T-helper 1 cell treated with Interleukin-12 subunit alpha and Interleukin-12 subunit beta and Interleukin-4 antibody, amounts not matched to agents 30 μg/mL and 1 μg/mL, for 36 hours (primary cell): ENCODE data around the gene PPRC1.
A peak's percentile ranks its signal among the peaks of the same experiment; 100 is the strongest.

Source experiments
- H3K27ac Mint-ChIP-seq: one replicate; pipeline ENCODE4 v1.8.0; 2021; ENCODE audit warnings: mild to moderate bottlenecking, mixed read lengths
- H3K27me3 Mint-ChIP-seq: one replicate; pipeline ENCODE4 v1.8.0; 2021; ENCODE audit warnings: low read depth, mixed read lengths
- H3K36me3 Mint-ChIP-seq: one replicate; pipeline ENCODE4 v1.8.0; 2021; ENCODE audit warnings: low read depth, mixed read lengths
- H3K4me1 Mint-ChIP-seq: one replicate; pipeline ENCODE4 v1.8.0; 2021; ENCODE audit warnings: low read depth, mixed read lengths
- H3K4me3 Mint-ChIP-seq: one replicate; pipeline ENCODE4 v1.8.0; 2021; ENCODE audit warnings: mild to moderate bottlenecking, moderate library complexity, mixed read lengths
- H3K9me3 Mint-ChIP-seq: one replicate; pipeline ENCODE4 v1.8.0; 2021; ENCODE audit warnings: mixed read lengths

PPRC1 gene, protein sequence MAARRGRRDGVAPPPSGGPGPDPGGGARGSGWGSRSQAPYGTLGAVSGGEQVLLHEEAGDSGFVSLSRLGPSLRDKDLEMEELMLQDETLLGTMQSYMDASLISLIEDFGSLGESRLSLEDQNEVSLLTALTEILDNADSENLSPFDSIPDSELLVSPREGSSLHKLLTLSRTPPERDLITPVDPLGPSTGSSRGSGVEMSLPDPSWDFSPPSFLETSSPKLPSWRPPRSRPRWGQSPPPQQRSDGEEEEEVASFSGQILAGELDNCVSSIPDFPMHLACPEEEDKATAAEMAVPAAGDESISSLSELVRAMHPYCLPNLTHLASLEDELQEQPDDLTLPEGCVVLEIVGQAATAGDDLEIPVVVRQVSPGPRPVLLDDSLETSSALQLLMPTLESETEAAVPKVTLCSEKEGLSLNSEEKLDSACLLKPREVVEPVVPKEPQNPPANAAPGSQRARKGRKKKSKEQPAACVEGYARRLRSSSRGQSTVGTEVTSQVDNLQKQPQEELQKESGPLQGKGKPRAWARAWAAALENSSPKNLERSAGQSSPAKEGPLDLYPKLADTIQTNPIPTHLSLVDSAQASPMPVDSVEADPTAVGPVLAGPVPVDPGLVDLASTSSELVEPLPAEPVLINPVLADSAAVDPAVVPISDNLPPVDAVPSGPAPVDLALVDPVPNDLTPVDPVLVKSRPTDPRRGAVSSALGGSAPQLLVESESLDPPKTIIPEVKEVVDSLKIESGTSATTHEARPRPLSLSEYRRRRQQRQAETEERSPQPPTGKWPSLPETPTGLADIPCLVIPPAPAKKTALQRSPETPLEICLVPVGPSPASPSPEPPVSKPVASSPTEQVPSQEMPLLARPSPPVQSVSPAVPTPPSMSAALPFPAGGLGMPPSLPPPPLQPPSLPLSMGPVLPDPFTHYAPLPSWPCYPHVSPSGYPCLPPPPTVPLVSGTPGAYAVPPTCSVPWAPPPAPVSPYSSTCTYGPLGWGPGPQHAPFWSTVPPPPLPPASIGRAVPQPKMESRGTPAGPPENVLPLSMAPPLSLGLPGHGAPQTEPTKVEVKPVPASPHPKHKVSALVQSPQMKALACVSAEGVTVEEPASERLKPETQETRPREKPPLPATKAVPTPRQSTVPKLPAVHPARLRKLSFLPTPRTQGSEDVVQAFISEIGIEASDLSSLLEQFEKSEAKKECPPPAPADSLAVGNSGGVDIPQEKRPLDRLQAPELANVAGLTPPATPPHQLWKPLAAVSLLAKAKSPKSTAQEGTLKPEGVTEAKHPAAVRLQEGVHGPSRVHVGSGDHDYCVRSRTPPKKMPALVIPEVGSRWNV (N-terminal part only)

DNA sequence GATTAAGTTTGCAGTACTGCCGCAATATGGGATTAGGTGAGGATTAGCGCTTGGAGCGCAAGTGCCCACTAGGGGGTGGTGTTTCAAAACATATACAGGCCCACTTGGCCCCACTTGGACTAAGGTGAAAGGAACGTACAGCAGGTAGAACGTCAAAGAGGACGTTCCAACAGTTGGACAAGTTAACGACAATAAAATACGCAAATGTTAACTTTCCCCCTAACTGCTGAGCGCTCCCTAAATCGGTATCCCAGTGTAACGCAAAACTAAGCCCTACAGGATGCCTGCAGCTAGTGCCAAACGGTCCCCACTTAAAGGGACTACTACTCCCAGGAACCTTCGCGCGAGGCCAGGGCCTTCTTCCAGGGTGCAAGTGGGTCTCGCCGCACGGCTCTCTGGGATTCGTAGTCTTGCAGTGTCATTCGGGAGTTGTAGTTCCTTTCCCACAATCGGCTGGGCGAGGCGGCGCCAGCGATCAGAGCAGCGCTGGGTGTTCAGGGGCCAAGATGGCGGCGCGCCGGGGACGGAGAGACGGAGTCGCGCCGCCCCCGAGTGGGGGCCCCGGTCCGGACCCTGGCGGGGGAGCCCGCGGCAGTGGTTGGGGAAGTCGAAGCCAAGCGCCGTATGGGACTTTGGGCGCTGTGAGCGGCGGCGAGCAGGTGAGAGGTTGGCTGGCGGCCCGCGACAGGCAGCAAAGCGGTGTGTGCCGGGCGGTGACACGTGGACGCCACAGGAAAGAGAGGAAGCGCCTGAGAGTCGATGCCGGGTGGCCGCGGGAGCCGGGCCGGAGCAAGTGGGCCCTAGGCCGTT is at the start of gene PPRC1:
TSS of gene PPRC1 (plus strand) at position 478 of the 810 bp plus-strand sequence. CDS start at position 507, 29 bp downstream.
- Mint-ChIP-seq H3K36me3 (peaks cover 11% of the 10 kb centered on the region), H3K4me1 (peaks cover 32% of the 10 kb centered on the region), H3K9me3 (no peaks in the 10 kb centered on the region), H3K27ac (peak within 1 kb of the TSS; percentile 88), H3K4me3 (peak within 1 kb of the TSS; percentile 91), H3K27me3 (no peaks in the 10 kb centered on the region)

DNA sequence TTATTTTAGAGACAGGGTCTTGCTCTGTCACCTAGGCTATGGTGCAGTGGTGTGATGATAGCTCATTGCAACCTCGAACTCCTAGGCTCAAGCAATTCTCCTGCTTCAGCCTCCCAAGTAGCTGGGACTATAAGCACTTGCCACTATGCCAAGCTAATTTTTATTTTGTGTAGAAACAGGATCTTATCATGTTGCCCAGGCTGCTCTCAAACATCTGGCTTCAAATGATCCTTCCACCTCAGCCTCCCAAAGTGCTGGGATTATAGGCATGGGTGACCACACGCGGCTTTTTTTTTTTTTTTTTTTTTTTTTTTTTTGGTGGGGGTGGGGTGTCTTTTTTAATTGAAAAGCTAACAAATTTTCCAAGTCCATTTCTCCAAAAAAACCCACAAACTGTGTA is 49.3 kb upstream of the PPRC1 start:
- no peak overlapping the region for H3K4me3 Mint-ChIP-seq
- H3K9me3 Mint-ChIP-seq = no peaks in the 10 kb centered on the region
- H3K27me3 Mint-ChIP-seq = no peaks in the 10 kb centered on the region
- H3K36me3 Mint-ChIP-seq = no peaks in the 10 kb centered on the region
- H3K27ac Mint-ChIP-seq = no peak overlapping the region
- H3K4me1 Mint-ChIP-seq = no peaks in the 10 kb centered on the region

DNA sequence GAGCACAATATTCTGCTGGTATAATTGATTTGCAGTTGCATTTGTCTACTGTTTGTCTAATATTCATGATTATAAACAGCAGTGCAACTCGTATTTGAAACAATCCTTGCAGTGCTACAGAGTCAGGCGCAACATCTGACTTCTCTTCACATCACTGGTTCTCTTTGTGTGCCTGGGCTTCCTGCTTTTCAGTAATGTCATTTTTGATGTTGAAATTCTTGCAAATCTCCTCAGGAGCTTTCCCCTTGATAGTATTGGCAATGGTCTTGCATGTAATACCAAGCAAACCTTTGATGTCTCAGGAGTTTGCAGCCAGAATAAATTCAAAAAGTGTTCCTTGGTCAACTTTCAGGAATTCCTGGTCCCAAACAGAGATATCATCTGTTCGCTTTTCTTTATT is 47.5 kb upstream of the PPRC1 start:
- Mint-ChIP-seq H3K27me3 (no peaks in the 10 kb centered on the region), H3K9me3 (no peaks in the 10 kb centered on the region), H3K4me3 (no peak overlapping the region), H3K27ac (no peak overlapping the region), H3K36me3 (no peaks in the 10 kb centered on the region), H3K4me1 (no peaks in the 10 kb centered on the region)

DNA sequence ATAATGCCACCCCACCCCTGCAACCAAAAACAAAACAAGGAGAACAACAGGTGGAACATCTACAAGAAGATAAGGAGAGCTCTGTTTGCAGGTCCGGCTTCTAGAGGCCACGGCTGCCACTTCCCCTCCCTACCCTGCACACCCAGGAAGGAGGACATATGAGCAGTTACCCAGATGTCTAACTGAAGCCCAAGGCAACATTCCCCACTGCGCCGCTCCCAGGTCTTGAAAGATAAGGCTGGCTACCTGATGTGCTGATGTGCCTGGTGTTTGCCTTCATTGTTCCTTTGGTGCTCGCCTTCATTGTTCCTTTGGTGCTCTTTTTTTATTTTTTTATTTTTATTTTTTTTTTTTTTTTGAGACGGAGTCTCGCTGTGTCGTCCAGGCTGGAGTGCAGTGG is 46.6 kb upstream of the PPRC1 start:
- Mint-ChIP-seq H3K4me1 (no peaks in the 10 kb centered on the region), H3K4me3 (no peak overlapping the region), H3K27me3 (no peaks in the 10 kb centered on the region), H3K36me3 (no peaks in the 10 kb centered on the region), H3K27ac (no peak overlapping the region), H3K9me3 (no peaks in the 10 kb centered on the region)

DNA sequence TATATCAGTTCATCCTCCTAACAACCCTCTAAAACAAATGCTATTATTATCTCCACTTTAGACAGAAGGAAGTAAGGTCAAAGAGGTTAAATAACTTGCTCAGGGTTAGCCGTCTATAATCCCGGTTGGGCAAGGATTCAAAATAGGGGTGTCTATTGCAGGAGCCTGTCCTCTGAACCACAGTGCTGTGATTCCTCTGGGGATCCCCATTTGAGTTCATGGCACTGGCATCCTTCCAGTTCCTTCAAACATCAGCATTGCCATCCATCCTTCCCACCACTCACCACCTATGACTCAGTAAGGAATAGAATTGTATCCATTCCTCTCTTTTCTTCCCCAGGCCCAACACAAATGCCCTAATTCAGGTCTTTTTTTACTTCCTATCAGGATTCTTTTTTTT is 42.1 kb upstream of the PPRC1 start:
- Mint-ChIP-seq H3K9me3 (no peaks in the 10 kb centered on the region), H3K27me3 (no peaks in the 10 kb centered on the region), H3K4me1 (no peaks in the 10 kb centered on the region), H3K36me3 (no peaks in the 10 kb centered on the region), H3K27ac (no peak overlapping the region), H3K4me3 (no peak overlapping the region)

DNA sequence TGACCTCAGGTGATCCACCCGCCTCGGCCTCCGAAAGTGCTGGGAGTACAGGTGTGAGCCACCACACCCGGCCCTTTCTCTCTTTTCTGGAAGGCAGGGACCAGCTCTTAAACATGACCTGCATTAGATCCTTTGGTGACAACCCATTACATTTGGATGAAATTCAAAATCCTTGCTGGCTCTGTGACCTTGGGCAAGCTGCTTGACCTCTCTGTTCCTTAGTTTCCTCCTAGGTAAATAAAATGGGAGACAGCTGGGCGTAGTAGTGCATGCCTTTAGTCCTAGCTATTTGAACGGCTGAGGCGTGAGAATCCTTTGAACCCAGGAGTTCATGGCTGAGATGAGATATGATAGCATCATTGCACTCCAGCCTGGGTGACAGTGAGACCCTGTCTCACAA is 36.4 kb upstream of the PPRC1 start:
- Mint-ChIP-seq H3K36me3 (peaks cover 8% of the 10 kb centered on the region), H3K27me3 (no peaks in the 10 kb centered on the region), H3K4me1 (no peaks in the 10 kb centered on the region), H3K4me3 (no peak overlapping the region), H3K27ac (no peak overlapping the region), H3K9me3 (no peaks in the 10 kb centered on the region)

DNA sequence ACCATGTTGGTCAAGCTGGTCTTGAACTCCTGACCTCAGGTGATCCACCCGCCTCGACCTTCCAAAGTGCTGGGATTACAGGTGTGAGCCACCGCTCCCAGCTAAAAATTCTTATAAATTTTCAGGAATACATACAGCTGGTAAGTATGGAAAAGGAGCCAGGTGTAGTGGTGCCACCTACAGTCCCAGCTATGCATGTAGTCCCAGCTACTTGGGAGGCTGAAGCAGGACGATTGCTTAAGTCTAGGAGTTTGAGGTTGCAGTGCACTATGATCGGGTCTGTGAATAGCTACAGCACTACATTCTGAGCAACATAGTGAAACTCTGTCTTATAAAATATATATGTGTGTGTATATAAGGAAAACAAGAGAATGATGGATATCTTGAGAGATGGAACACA is 31.7 kb upstream of the PPRC1 start:
- Mint-ChIP-seq H3K9me3 (no peaks in the 10 kb centered on the region), H3K27ac (no peak overlapping the region), H3K36me3 (peaks cover 14% of the 10 kb centered on the region), H3K4me1 (peaks cover 10% of the 10 kb centered on the region), H3K4me3 (no peak overlapping the region), H3K27me3 (no peaks in the 10 kb centered on the region)

DNA sequence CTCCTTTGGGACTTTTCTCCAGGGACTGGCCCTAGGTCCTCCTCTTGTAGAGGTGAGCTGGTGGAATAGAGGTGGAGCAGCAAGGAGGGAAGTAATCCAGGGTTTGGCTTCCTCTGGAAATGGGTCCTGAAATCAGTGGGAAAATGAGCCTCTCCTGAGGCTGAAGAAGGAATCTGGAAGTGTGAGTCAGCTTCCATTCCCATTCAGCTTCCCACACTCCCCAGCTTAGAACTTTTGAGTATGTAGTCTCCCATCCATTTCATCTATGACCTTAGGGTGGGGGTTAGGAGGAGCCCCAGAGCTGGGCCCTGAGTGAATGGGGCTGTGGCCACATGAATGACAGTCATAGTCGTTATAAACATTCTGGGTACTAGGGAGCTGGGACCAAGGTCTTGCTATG is 30.4 kb upstream of the PPRC1 start:
- Mint-ChIP-seq H3K9me3 (no peaks in the 10 kb centered on the region), H3K4me1 (peaks cover 11% of the 10 kb centered on the region), H3K27ac (no peak overlapping the region), H3K4me3 (no peak overlapping the region), H3K36me3 (peaks cover 14% of the 10 kb centered on the region), H3K27me3 (no peaks in the 10 kb centered on the region)

DNA sequence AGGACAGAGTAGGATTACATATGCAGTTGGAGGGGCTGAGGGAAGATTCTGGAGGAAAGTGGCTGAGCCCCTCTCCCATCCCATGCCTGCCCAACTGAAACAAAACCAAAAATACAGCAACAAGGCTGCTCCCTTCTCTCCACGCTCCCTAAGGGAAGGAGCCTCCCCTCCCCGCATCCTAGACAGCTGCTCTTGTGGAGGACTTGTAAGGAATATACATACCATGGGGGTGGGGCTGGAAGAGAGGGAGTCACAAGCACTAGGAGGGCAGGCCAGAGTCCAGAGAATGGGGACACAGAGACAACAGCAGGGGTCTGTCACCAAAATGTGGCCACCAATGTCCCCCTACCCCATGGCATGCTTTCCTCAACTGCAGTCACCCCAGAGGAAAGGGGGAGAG is 25.8 kb upstream of the PPRC1 start:
- H3K27ac Mint-ChIP-seq = no peak overlapping the region
- H3K36me3 Mint-ChIP-seq = peaks cover 37% of the 10 kb centered on the region
- H3K27me3 Mint-ChIP-seq = no peaks in the 10 kb centered on the region
- H3K4me3 Mint-ChIP-seq = no peak overlapping the region
- H3K9me3 Mint-ChIP-seq = no peaks in the 10 kb centered on the region
- peaks cover 20% of the 10 kb centered on the region for H3K4me1 Mint-ChIP-seq

DNA sequence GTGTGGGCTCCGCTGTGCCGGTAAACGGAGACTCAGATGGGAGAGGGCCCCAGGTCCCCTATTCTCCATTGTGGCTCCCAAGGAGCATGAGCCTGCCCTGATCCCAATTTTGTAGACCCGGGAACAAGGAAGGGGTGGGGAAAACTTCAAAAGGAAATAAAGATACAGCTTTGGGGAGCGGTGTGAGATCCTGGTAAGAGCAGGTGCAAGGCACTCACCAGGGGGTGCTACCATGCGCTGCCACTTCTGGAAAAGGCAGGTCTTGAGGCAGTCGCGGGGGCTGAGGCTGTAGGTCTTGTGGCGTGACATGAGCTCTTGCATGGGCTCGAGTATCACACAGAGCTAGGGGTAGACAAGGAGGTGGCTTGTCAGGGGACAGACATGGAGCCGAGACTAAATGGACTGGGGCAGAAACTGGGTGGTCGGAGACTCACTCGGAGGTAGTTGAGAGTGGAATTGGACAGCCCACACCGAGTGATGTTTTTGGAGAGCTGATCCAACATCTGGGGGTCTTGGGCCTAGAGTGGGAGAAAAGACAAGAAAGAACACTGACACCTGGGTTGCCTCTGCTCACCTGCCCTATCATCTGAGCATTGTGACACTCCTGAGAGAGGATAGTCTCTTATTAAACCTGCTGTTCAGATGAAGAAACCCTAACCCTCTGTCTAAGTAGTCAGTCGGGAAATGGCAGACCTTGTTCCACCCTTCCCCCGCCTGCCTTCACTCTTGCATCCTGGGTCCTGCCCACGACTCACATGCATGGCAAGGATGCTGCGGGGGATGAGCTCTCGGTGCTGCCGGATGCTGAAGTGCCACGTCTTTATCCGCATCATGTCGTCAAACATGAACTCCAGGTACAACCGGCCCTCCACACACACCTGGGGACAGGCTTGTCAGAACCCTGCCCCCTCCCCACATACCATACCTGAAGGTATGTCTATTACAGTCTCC is 23.4 kb upstream of the PPRC1 start:
- H3K27ac Mint-ChIP-seq = no peak overlapping the region
- peaks cover 41% of the 10 kb centered on the region for H3K36me3 Mint-ChIP-seq
- H3K27me3 Mint-ChIP-seq = no peaks in the 10 kb centered on the region
- H3K4me3 Mint-ChIP-seq = no peak overlapping the region
- no peaks in the 10 kb centered on the region for H3K9me3 Mint-ChIP-seq
- H3K4me1 Mint-ChIP-seq = peaks cover 35% of the 10 kb centered on the region

DNA sequence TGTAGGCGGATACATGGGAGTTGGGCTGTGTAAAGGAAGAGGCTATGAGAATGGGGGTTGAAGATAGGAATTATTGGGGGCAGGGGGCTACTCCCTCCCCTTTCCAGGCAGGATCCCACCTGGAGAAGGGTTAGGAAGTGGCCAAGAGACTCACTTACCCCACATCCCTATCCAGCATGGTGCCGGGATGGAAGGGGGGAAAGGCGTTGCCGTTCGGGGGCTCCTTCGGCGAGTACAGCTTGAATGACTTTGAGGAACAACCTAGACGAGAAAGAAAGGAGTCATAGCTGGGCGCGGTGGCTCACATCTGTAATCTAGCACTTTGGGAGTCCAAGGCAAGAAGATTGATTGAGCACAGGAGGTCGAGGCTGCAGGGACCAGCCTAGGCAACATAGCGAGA is 21.6 kb upstream of the PPRC1 start:
- H3K27me3 Mint-ChIP-seq = no peaks in the 10 kb centered on the region
- no peaks in the 10 kb centered on the region for H3K9me3 Mint-ChIP-seq
- H3K4me1 Mint-ChIP-seq = peaks cover 34% of the 10 kb centered on the region
- peaks cover 36% of the 10 kb centered on the region for H3K36me3 Mint-ChIP-seq
- H3K4me3 Mint-ChIP-seq = no peak overlapping the region
- no peak overlapping the region for H3K27ac Mint-ChIP-seq

DNA sequence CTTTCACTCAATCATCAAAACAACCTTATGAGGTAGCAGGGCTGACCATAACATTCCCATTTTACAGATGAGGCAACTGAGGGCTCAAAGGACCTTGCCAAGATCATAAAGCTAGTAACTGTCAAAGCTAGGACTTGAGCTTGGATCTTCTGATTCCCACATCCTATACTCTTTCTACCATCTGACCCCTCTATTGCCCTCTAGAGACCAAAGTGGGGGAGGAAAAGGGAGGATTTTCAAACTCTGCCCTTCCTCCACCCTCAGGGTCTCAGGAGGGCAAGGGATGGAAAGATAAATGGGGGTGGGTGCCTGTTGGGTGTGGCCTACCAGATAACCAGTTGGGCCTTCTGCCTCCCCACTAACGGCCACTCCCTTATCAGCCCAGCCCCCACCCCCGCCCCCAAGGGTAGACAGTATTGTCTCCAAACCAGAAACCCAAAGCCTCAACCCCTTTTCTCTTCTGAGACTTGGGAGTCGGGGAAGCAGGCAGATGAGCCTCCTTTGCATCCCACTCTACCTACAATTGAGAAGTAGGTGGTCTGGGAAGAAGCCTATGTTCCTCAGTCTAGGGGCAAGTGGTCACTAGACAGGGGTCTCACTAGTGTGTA is 20.5 kb upstream of the PPRC1 start:
- no peaks in the 10 kb centered on the region for H3K27me3 Mint-ChIP-seq

More for the DNA sequence above, 20.5 kb upstream of the PPRC1 start:
- Mint-ChIP-seq H3K9me3 (no peaks in the 10 kb centered on the region), H3K27ac (no peak overlapping the region), H3K36me3 (peaks cover 36% of the 10 kb centered on the region), H3K4me1 (peaks cover 44% of the 10 kb centered on the region), H3K4me3 (no peak overlapping the region)
